Muscle layer of duodenum (tissue), 2 donors: ENCODE measurements around the gene ME3.

Experiments used
- H3K27ac ChIP-seq: one replicate; pipeline ENCODE4 v1.7.0; 2013; ENCODE audit warnings: mild to moderate bottlenecking, low read length
- H3K27me3 ChIP-seq: one replicate; pipeline ENCODE4 v1.7.0; 2013; ENCODE audit warnings: low read depth, mild to moderate bottlenecking, control low read depth, low read length
- H3K36me3 ChIP-seq, 2 donors: one replicate each; pipeline ENCODE4 v1.7.0; 2013; ENCODE audit warnings: low read length in 2 of 2, control low read depth in 1 of 2, mild to moderate bottlenecking in 1 of 2; ENCODE audit not compliant: insufficient read depth in 2 of 2, control insufficient read depth in 1 of 2
- H3K4me1 ChIP-seq, 2 donors: one replicate each; pipeline ENCODE4 v1.7.0; 2013; ENCODE audit warnings: low read length in 2 of 2, mild to moderate bottlenecking in 2 of 2, control low read depth in 1 of 2, moderate library complexity in 1 of 2; ENCODE audit not compliant: insufficient read depth in 2 of 2, control insufficient read depth in 1 of 2
- H3K4me3 ChIP-seq, 2 donors: one replicate each; pipeline ENCODE4 v1.7.0; 2013; ENCODE audit warnings: low read length in 2 of 2, low read depth in 1 of 2, mild to moderate bottlenecking in 1 of 2
- H3K9me3 ChIP-seq, 2 donors: one replicate each; pipeline ENCODE4 v1.7.0; 2013; ENCODE audit warnings: low read length in 2 of 2, control low read depth in 1 of 2, mild to moderate bottlenecking in 1 of 2; ENCODE audit not compliant: control insufficient read depth in 1 of 2
- donor health status: healthy.

Gene ME3

GRCh38 chr11:86478348-86478747 lies 194.1 kb downstream of the ME3 start:
- Histone ChIP-seq H3K9me3 (no peaks in the 10 kb centered on the region), H3K4me1 (peaks cover 23 to 41% of the 10 kb centered on the region in 2 donors), H3K27ac (no peak overlapping the region), H3K4me3 (no peak overlapping the region), H3K36me3 (peaks cover 0 to 4% of the 10 kb centered on the region in 2 donors), H3K27me3 (no peaks in the 10 kb centered on the region)

GRCh38 chr11:86477495-86478155 lies 194.8 kb downstream of the ME3 start:
- Histone ChIP-seq H3K27ac (no peak overlapping the region), H3K36me3 (peaks cover 0 to 4% of the 10 kb centered on the region in 2 donors)

GRCh38 chr11:86476109-86476861 lies 196.1 kb downstream of the ME3 start:
- peak overlapping the region; percentile 65 for H3K27ac ChIP-seq
- H3K27me3 ChIP-seq = no peaks in the 10 kb centered on the region
- H3K4me1 ChIP-seq = peaks cover 23 to 41% of the 10 kb centered on the region in 2 donors
- no peaks in the 10 kb centered on the region for H3K36me3 ChIP-seq
- no peaks in the 10 kb centered on the region for H3K9me3 ChIP-seq
- H3K4me3 ChIP-seq = peak overlapping the region in 1 of 2 donors; percentile 27

More at GRCh38 chr11:86477495-86478155, 194.8 kb downstream of the ME3 start:
- no peaks in the 10 kb centered on the region for H3K9me3 ChIP-seq
- H3K27me3 ChIP-seq = no peaks in the 10 kb centered on the region
- no peak overlapping the region for H3K4me3 ChIP-seq
- H3K4me1 ChIP-seq = peaks cover 23 to 41% of the 10 kb centered on the region in 2 donors

DNA sequence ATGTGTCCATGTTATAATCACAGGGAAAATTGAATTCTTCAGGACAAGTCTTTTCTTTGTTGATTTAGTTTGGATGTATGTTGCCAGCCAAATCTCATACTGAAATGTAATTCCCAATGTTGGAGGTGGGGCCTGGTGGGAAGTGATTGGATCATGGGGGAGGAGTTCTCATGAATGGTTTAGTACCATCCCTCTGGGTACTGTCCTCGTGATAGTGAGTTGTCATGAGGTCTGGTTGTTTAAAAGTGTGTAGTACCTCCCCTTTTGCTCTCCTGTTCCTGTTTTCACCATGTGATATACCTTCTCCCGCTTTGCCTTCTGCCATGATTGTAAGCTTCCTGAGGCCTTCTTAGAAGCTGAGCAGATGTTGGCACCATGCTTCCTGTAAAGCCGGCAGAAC lies 197.4 kb downstream of the ME3 start:
- Histone ChIP-seq H3K36me3 (no peaks in the 10 kb centered on the region), H3K4me3 (no peak overlapping the region), H3K27ac (no peak overlapping the region), H3K9me3 (no peaks in the 10 kb centered on the region), H3K4me1 (peaks cover 23 to 41% of the 10 kb centered on the region in 2 donors), H3K27me3 (no peaks in the 10 kb centered on the region)

DNA sequence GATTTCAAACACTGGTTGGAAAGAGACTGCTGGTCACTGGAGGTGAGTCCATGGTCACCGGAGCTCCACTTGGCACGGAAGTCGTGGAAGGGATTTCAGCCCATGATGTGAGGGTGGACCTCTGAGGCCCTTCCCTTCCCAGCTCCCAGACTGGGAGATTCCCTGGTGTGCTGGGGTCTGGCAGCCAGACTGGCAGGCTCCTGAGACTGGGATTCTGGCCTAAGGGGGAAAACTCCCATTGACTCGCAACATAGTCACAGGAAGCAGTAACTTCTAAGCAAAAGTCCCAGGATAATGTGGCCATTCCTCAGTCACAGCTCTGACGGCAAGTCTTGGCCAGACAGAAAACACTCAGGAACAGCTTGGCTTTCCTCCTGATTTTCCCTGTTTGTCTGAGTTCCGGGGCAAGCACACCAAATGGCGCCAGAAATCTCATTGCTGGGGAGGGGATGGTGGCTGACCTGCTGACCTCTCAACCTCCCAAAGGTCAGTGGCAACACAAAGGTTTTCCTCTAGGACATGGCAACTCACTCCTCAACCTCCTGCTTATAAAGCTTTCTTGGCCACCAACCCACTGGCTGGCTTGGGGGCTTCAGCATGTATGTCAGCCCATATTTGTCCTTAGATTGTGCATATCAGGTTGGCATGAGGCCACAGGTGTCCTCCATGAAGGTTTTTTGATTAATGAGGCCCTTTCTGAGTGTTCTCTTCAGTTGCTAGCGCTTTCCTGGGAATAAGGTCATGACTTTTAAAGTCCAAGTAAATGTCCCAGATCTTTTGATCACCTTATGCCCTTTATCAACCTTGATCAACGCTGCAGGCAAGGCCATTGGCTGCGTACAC lies 198.2 kb downstream of the ME3 start:
- no peak overlapping the region for H3K27ac ChIP-seq
- no peaks in the 10 kb centered on the region for H3K27me3 ChIP-seq
- no peaks in the 10 kb centered on the region for H3K36me3 ChIP-seq
- no peak overlapping the region for H3K4me3 ChIP-seq
- H3K4me1 ChIP-seq = peaks cover 23 to 41% of the 10 kb centered on the region in 2 donors
- no peaks in the 10 kb centered on the region for H3K9me3 ChIP-seq

DNA sequence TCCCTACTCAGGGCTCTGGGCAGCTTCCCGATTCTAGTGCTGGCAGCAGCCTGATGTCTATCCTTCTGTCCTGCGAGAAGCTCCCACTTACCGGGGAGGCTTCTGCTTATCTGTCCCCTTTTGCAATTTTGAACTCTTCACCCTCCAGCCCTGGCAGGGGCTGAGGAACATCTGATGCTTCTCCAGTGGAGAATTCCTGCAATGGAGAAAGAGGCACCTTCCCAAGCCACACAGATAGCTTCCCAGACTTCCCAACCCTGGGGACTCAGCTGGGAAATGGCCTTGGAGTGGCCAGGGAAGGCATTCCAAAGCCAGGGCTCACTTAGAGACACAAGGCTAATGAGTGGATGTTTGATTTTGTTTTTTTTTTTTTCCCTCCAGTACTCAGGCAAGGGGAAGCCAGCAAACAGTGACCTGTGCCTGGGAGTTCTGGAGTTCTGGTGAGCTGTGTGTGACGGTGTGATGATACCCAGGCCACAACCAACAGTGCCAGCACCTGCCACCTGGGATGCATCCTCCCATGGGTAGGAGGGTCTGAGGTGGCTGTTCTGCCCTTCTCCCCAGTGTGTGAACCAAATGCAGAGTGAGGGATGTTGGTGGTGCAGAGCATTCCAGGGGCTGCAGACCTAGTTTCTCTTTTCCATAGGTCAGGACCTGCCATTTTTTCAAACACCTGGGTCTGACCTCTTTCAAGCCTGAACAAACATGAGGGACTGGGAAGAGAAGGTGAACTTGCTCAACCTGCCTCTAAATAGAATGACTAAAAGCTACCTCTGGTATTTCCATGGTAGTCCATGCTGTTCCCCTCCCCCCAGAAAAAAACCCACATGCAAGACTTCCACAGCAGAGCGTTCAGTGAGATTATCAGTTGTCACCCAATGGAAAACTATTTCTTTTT lies 202.7 kb downstream of the ME3 start:
- no peak overlapping the region for H3K27ac ChIP-seq
- no peaks in the 10 kb centered on the region for H3K9me3 ChIP-seq

GRCh38 chr11:86468169-86468568 lies 204.2 kb downstream of the ME3 start:
- Histone ChIP-seq H3K9me3 (no peaks in the 10 kb centered on the region), H3K36me3 (no peaks in the 10 kb centered on the region), H3K4me3 (no peak overlapping the region), H3K27me3 (no peaks in the 10 kb centered on the region), H3K4me1 (no peaks in the 10 kb centered on the region), H3K27ac (no peak overlapping the region)

More for the DNA sequence above, 202.7 kb downstream of the ME3 start:
- Histone ChIP-seq H3K4me3 (no peak overlapping the region), H3K27me3 (no peaks in the 10 kb centered on the region), H3K4me1 (peaks cover 4 to 9% of the 10 kb centered on the region in 2 donors), H3K36me3 (no peaks in the 10 kb centered on the region)

GRCh38 chr11:86464509-86465221 lies 207.8 kb downstream of the ME3 start:
- Histone ChIP-seq H3K9me3 (no peaks in the 10 kb centered on the region), H3K36me3 (no peaks in the 10 kb centered on the region), H3K4me1 (peaks cover 0 to 14% of the 10 kb centered on the region in 2 donors), H3K4me3 (no peak overlapping the region), H3K27ac (no peak overlapping the region), H3K27me3 (no peaks in the 10 kb centered on the region)

DNA sequence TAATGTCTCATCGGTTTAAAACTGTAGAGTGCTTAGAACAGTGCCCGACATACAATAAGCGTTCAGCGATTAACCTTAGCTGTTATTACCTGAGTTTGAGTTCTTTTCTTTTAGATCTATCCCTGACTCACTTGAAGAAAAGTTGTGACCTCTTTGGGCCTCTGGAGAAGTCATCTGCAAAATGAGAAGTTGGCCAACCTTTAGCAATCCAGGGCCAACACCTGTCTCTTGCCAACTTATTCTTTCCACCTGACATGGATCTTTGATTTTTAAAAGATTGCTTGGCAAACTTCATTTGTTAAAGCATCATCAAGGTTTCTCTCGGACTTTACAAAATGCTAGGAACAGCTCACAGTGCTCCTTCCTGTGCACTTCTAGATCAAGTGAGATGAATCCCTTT lies 208.5 kb downstream of the ME3 start:
- H3K36me3 ChIP-seq = no peaks in the 10 kb centered on the region
- H3K4me1 ChIP-seq = peaks cover 0 to 19% of the 10 kb centered on the region in 2 donors
- H3K9me3 ChIP-seq = no peaks in the 10 kb centered on the region
- H3K27me3 ChIP-seq = no peaks in the 10 kb centered on the region
- H3K27ac ChIP-seq = no peak overlapping the region
- no peak overlapping the region for H3K4me3 ChIP-seq

- Histone ChIP-seq H3K36me3 (no peaks in the 10 kb centered on the region), H3K27ac (no peak overlapping the region), H3K27me3 (no peaks in the 10 kb centered on the region), H3K9me3 (no peaks in the 10 kb centered on the region), H3K4me3 (no peak overlapping the region), H3K4me1 (peaks cover 0 to 23% of the 10 kb centered on the region in 2 donors)
These were observed 209.3 kb downstream of the ME3 start for GRCh38 chr11:86463120-86463519.
